A549 (cell line): ENCODE results near the gene SLN. TPM values are rescaled to one million over a fixed set of nuclear protein-coding genes. Genes with fewer than 3 reads are reported as not detected.

ENCODE experiments used
- ATAC-seq, 2 experiments: fragments of 200-7000 bp in 1 of 2; fragments of >200 bp in 1 of 2; cut with Nextera tagmentation in 1 of 2; cut with Tn5 transposase in 1 of 2; 3 replicates each; pipeline versions ENCODE4 v1.8.0 to v1.9.1; 2018 to 2020; ENCODE audit warnings: mild to moderate bottlenecking in 1 of 2, moderate library complexity in 1 of 2
- CTCF ChIA-PET: fragments of 300-600 bp; sonication (Branson Sonifier 250); formaldehyde crosslinking; extraction: SDS; loops from one replicate; lab custom pipeline; 2021; ENCODE audit warnings: antibody characterized with exemption, inconsistent platforms; lab: Yijun Ruan, JAX
- POLR2A ChIA-PET: fragments of 350-600 bp; formaldehyde crosslinking; extraction: SDS; loops from one replicate; lab custom pipeline; 2021; ENCODE audit warnings: antibody characterized with exemption, inconsistent platforms; lab: Yijun Ruan, JAX
- DNase-seq, 2 experiments: peaks; one replicate each; pipeline versions ENCODE4 v3.0.0 to v3.0.0-alpha.2; 2011 to 2016; ENCODE audit warnings: low read depth in 1 of 2, low spot score in 1 of 2
- FAIRE-seq: peaks from 2 replicates; lab custom pipeline; 2011; peaks lifted over from hg19 to GRCh38; lab: Jason Lieb, UNC
- H3K27ac ChIP-seq, 2 experiments: fragments of >200 bp; sonication (Bioruptor Twin); formaldehyde crosslinking; 3 replicates each; pipeline ENCODE4 v1.5.1; 2016 to 2017
- H3K4me1 ChIP-seq: fragments of >200 bp; sonication (Bioruptor Twin); formaldehyde crosslinking; 3 replicates; pipeline ENCODE4 v1.6.1; 2016
- H3K4me2 ChIP-seq: fragments of >200 bp; sonication (Bioruptor Twin); formaldehyde crosslinking; 3 replicates; pipeline ENCODE4 v1.6.1; 2016
- H3K4me3 ChIP-seq: fragments of >200 bp; sonication (Bioruptor Twin); formaldehyde crosslinking; 3 replicates; pipeline ENCODE4 v1.5.1; 2016
- H3K9me3 ChIP-seq: fragments of >200 bp; sonication (Bioruptor Twin); formaldehyde crosslinking; 3 replicates; pipeline ENCODE4 v1.6.1; 2016
- ATOH8 ChIP-seq: fragments of 250-450 bp; sonication (Bioruptor Pico); IDR thresholded peaks from 2 replicates; pipeline ENCODE4 v1.5.0; 2020; ENCODE audit warnings: low read depth, mild to moderate bottlenecking, moderate library complexity
- CBX8 ChIP-seq: fragments of 200-600 bp; sonication (generic); IDR thresholded peaks from 2 replicates; pipeline ENCODE4 v1.6.1; 2016
- E2F6 ChIP-seq: IDR thresholded peaks from 2 replicates; pipeline ENCODE4 v1.6.1; 2012; ENCODE audit warnings: low read depth, borderline replicate concordance
- EP300 ChIP-seq, 2 experiments: fragments of >200 bp; sonication (Bioruptor Twin); formaldehyde crosslinking; IDR thresholded peaks; 2 replicates in 1 of 2; 3 replicates in 1 of 2; pipeline ENCODE4 v1.6.1; 2016 to 2017
- ESRRA ChIP-seq: fragments of 150-350 bp; IDR thresholded peaks from 2 replicates; pipeline ENCODE4 v1.6.1; 2014; ENCODE audit warnings: mild to moderate bottlenecking, low read length, borderline replicate concordance
- HEYL ChIP-seq: fragments of 250-450 bp; sonication (Bioruptor Pico); IDR thresholded peaks from 2 replicates; pipeline ENCODE4 v1.8.0; 2021; ENCODE audit warnings: mild to moderate bottlenecking, moderate library complexity
- HOXA7 ChIP-seq: fragments of 250-450 bp; sonication (Bioruptor Pico); IDR thresholded peaks from 2 replicates; pipeline ENCODE4 v1.5.0; 2020; ENCODE audit warnings: mild to moderate bottlenecking, moderate library complexity
- HOXB5 ChIP-seq: fragments of 250-450 bp; sonication (Bioruptor Pico); IDR thresholded peaks from 2 replicates; pipeline ENCODE4 v1.5.0; 2020; ENCODE audit warnings: mild to moderate bottlenecking, moderate library complexity
- MYC ChIP-seq: IDR thresholded peaks from 2 replicates; pipeline ENCODE4 v1.6.1; 2012; ENCODE audit warnings: mild to moderate bottlenecking, inconsistent platforms, low read length, improper control_type of control experiment, borderline replicate concordance
- NFE2L2 ChIP-seq: fragments of 150-350 bp; conservative IDR thresholded peaks from 2 replicates; pipeline ENCODE4 v1.6.1; 2014; ENCODE audit warnings: low read length
- RAD21 ChIP-seq, 2 experiments: fragments of >200 bp in 1 of 2; sonication (Bioruptor Twin) in 1 of 2; formaldehyde crosslinking in 1 of 2; IDR thresholded peaks in 1 of 2; conservative IDR thresholded peaks in 1 of 2; 2 replicates in 1 of 2; 3 replicates in 1 of 2; pipeline ENCODE4 v1.6.1; 2012 to 2018; ENCODE audit warnings: inconsistent platforms in 1 of 2
- RFX5 ChIP-seq: fragments of 450-650 bp; IDR thresholded peaks from 2 replicates; pipeline ENCODE4 v1.7.1; 2014; ENCODE audit warnings: antibody characterized with exemption, mild to moderate bottlenecking, moderate library complexity
- SMC3 ChIP-seq: fragments of >200 bp; sonication (Bioruptor Twin); formaldehyde crosslinking; IDR thresholded peaks from 3 replicates; pipeline ENCODE4 v1.6.1; 2018; ENCODE audit warnings: inconsistent platforms
- TP53 ChIP-seq: fragments of 250-450 bp; sonication (Bioruptor Pico); IDR thresholded peaks from 2 replicates; pipeline ENCODE4 v1.5.0; 2021; ENCODE audit warnings: mild to moderate bottlenecking, moderate library complexity
- USF2 ChIP-seq: fragments of 450-650 bp; IDR thresholded peaks from 2 replicates; pipeline ENCODE4 v1.6.1; 2014; ENCODE audit warnings: antibody characterized with exemption
- ZC3H11A ChIP-seq: fragments of 450-650 bp; IDR thresholded peaks from 2 replicates; pipeline ENCODE4 v1.6.1; 2014; ENCODE audit warnings: antibody characterized with exemption, mild to moderate bottlenecking
- ZFP36 ChIP-seq: fragments of 450-650 bp; IDR thresholded peaks from 2 replicates; pipeline ENCODE4 v1.6.1; 2014; ENCODE audit warnings: borderline replicate concordance; ENCODE audit not compliant: partially characterized antibody
- WGBS: methylation state at CpG from one replicate; pipeline ENCODE4 v1.1.6; 2017; ENCODE audit errors: missing lambda C conversion rate; 5-methylcytosine and 5-hydroxymethylcytosine counted together
- polyA plus RNA-seq, 4 experiments: library from polyadenylated mRNA; depleted of rRNA in 3 of 4; stranded (reverse); fragments of >200 nt; fragmentation: RNase III in 1 of 4; extraction: RNeasy Plus Mini Kit Qiagen cat#74134 plus additional on column Dnase treatment in 1 of 4; gene quantifications; 2 replicates in 3 of 4; 3 replicates in 1 of 4; pipeline ENCODE4 v1.2.3, GENCODE V29; 2011 to 2017
- TF ChIP-seq, protein P1 (sequence below): IDR thresholded peaks from 2 replicates; pipeline ENCODE4 v1.6.1; 2012
- TF ChIP-seq, protein P2 (sequence below): fragments of 200-600 bp; sonication (generic); IDR thresholded peaks from 2 replicates; pipeline ENCODE4 v1.6.1; 2016; ENCODE audit warnings: antibody characterized with exemption, mild to moderate bottlenecking, moderate library complexity

The SLN gene
- polyA plus RNA-seq, 2 of the 4 experiments (the other 2 are of a cell fraction): 1.3 to 2.2 TPM

DNA sequence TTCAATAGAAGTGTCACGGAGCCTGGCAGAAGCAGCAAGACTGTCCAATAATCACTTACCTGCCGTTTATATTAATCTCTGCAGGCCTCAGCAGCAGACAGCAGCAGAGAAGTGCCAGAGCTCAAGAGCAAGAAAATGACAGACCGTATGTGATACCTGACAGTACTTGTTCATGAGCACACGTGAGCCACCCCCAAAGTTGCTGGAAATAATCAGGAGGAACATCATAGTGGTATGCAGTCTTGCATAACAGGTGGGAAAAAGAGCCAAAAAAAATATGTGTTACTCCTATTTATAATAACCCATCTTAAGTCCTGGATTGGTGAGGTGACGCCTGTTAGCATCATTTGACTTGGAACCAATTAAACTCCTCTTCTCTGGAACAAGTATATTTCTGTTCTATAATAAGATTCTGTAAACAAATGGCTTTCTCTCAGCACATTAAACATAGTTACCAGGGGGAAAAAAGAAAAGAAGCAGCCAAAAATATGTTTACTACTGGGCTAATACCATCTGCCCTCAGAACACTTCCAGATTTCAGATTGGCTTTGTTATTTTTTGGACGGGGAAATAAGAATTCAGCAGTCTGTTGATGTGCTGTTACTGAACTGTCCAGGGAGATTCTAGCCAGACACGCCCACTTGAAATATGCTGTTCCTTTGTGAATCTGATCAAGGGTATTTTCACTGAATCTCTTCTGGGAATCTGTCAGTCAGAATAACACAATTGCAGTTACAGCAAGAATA is 7.9 kb upstream of the SLN start (continued):
- TF ChIP-seq USF2 (no peak), MYC (no peak), HOXB5 (CRISPR knock-in tag) (no peak), SMC3 (no peak), ESRRA (no peak), EP300 (IDR thresholded peaks at IDR 0.05) (no peak), RFX5 (no peak)
- TF ChIP-seq, protein P1, sequence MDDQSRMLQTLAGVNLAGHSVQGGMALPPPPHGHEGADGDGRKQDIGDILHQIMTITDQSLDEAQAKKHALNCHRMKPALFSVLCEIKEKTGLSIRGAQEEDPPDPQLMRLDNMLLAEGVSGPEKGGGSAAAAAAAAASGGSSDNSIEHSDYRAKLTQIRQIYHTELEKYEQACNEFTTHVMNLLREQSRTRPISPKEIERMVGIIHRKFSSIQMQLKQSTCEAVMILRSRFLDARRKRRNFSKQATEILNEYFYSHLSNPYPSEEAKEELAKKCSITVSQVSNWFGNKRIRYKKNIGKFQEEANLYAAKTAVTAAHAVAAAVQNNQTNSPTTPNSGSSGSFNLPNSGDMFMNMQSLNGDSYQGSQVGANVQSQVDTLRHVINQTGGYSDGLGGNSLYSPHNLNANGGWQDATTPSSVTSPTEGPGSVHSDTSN: no peak

DNA sequence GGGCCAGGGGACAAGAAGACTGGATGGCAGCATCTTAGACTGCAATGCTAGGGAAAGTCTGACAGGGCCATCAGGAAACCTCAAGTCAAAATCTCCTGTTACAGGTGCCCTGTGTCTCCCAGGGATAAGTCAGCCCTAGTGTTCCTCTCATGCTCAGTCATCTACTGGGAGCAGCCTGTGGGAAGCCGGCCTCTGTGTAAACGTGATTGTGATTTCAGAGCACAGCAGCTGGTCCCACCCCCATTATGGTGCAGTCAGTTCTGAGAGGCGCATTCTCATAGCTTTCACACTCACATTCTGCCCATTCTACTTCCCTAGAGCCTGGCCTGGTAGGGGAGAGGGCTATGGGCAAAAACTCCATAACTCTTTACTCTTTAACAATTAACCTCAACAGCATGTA is 7.2 kb upstream of the SLN start:
- TF ChIP-seq ATOH8 (CRISPR knock-in tag): no peak
- TF ChIP-seq NFE2L2: no peak
- TF ChIP-seq HOXA7 (CRISPR knock-in tag): no peak
- TF ChIP-seq, all 56 proteins: peak for 0
- H3K4me3 ChIP-seq: no peak overlapping the region
- 64% methylated on average over 3 of the region's 3 CpGs for WGBS
- FAIRE-seq (no peak), ATAC-seq (peak in 1 of 2 experiments; percentile 30; a peak in 1 of 6 replicates), DNase-seq (no peak)
- no peaks in the 10 kb centered on the region for H3K9me3 ChIP-seq
- CTCF ChIA-PET: no interaction called here
- H3K27ac ChIP-seq: no peak overlapping the region
- POLR2A ChIA-PET: no interaction called here
- 0 out of 3 replicates have a peak, but pooled peaks cover 7% of the 10 kb centered on the region for H3K4me1 ChIP-seq
- H3K4me2 ChIP-seq: no peak overlapping the region

- Histone ChIP-seq H3K9me3 (no peaks in the 10 kb centered on the region), H3K4me2 (no peak overlapping the region), H3K27ac (no peak overlapping the region)
- WGBS: 54% methylated on average over 4 of the region's 4 CpGs
- DNase-seq: no peak
- TF ChIP-seq CBX8 (no peak), E2F6 (no peak), ZFP36 (no peak), TP53 (CRISPR knock-in tag) (no peak), HEYL (CRISPR knock-in tag) (no peak), RAD21 (conservative IDR thresholded peaks at IDR 0.05 in 1 of 2, IDR thresholded peaks at IDR 0.05 in 1 of 2) (no peak), USF2 (no peak), ZC3H11A (no peak)
- TF ChIP-seq, protein P1: no peak
- TF ChIP-seq, protein P2, sequence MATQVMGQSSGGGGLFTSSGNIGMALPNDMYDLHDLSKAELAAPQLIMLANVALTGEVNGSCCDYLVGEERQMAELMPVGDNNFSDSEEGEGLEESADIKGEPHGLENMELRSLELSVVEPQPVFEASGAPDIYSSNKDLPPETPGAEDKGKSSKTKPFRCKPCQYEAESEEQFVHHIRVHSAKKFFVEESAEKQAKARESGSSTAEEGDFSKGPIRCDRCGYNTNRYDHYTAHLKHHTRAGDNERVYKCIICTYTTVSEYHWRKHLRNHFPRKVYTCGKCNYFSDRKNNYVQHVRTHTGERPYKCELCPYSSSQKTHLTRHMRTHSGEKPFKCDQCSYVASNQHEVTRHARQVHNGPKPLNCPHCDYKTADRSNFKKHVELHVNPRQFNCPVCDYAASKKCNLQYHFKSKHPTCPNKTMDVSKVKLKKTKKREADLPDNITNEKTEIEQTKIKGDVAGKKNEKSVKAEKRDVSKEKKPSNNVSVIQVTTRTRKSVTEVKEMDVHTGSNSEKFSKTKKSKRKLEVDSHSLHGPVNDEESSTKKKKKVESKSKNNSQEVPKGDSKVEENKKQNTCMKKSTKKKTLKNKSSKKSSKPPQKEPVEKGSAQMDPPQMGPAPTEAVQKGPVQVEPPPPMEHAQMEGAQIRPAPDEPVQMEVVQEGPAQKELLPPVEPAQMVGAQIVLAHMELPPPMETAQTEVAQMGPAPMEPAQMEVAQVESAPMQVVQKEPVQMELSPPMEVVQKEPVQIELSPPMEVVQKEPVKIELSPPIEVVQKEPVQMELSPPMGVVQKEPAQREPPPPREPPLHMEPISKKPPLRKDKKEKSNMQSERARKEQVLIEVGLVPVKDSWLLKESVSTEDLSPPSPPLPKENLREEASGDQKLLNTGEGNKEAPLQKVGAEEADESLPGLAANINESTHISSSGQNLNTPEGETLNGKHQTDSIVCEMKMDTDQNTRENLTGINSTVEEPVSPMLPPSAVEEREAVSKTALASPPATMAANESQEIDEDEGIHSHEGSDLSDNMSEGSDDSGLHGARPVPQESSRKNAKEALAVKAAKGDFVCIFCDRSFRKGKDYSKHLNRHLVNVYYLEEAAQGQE: no peak
- TF ChIP-seq, all 56 proteins: peak for 0
- CTCF ChIA-PET: interaction anchor here (1.2 kb wide), 1 partner anchor 27 kb away, joined by 3 read pairs; no protein-coding TSS in a partner anchor
- no peak for ATAC-seq
- H3K4me3 ChIP-seq: no peak overlapping the region
- FAIRE-seq: no peak
- POLR2A ChIA-PET: no interaction called here
- H3K4me1 ChIP-seq: 0 out of 3 replicates have a peak, but pooled peaks cover 7% of the 10 kb centered on the region
Observed at GRCh38 chr11:107716884-107717532, 5.2 kb upstream of the SLN start.
